ENCODE measurements around the gene AQP12A.
"Not testable (repeated sequence)": the region's sequence is repeated elsewhere in the genome, so short reads cannot be mapped to it uniquely, and the experiment has no call there.

AQP12A gene

DNA sequence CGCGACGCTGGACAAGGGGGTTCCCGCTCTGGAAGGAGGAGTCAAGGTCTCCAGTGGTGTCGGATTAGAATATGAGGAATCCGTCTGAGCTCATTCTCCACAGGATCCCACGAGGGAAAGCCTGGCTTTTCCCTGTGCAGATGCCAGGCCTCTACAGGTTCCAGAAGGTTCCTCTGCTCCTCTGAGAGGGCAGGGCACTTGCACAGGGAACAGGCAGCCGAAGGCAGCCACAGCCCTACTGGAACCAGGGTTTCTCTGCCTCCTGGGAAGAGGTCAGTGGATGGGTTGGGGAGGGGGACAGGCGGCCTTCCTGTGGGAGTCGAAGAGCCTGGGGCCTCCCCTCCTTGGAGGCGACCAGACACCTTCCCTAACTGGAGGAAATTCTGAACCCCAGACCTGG, 1.7 kb upstream of the AQP12A start:
- no peak for DNase-seq

- not testable (repeated sequence) for DNase-seq
These were observed 1.1 kb upstream of the AQP12A start for GRCh38 chr2:240690421-240691074.

DNA sequence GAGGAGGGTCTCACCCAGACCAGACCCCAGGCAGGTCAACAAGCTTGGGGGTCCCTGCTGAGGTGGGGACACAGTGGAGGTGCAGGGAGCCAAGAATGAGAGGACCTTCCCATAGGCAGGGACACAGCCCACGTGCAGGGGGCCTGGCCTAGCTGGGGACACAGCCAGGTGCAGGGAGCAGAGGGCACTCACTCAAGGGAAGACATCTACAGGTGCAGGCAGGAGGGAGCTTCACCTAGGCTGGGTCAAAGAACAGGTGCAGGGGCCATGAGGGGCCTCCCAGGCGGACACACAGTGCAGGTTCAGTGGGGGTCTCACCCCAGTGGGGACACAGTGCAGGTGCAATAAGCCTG, 615 bp upstream of the AQP12A start:
- not testable (repeated sequence) for DNase-seq

GRCh38 chr2:240692583-240693561, 1.2 kb downstream of the AQP12A start:
- not testable (repeated sequence) for DNase-seq

- DNase-seq: not testable (repeated sequence)
These were observed 2.6 kb downstream of the AQP12A start for GRCh38 chr2:240694304-240694703.

GRCh38 chr2:240695593-240695992, 3.9 kb downstream of the AQP12A start:
- DNase-seq: not testable (repeated sequence)

- DNase-seq: not testable (repeated sequence)
These were observed 4.8 kb downstream of the AQP12A start for GRCh38 chr2:240696469-240696868.

- not testable (repeated sequence) for DNase-seq
These were observed 7.3 kb downstream of the AQP12A start for GRCh38 chr2:240698852-240699561.

DNA sequence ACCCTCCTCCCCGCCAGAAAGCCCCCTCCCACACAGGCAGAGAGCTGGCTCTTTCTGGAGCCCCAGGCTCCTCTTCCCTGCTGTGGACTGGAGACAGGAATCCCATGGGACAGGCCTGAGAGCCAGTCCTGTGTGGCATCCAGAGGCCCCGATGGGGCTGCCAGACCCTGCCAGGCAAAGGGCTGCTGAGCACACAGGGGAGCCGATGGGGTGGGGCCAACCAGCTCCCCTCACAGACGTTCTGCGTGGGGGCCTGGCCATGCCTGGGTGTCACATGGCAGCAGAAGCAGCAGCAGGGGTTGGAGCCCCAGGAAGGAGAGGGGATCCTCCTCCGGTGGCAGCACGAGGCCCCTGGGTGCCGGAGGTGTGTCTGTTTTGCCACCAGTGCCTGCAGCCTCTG, 8.2 kb downstream of the AQP12A start:
- DNase-seq: not testable (repeated sequence)

DNA sequence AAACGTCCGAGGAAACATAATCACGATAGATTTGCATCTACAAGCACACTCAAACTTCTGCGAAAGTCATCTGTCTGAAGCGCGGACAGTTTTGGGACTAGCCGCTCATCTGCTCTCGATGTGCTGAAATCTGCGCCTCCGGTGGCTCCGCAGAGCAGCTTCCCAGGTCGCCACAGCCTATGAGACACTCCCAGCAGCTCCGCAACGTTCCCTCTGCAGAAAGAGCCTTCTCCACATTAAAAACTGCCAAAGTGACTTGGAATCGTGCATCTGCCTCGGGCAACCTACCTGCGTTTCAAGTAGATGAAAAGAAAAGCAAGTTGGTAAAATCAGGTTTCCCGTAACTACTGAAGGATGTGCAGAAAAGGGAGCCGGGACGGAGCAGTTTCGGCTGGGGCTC, 8.9 kb downstream of the AQP12A start:
- DNase-seq: not testable (repeated sequence)

DNA sequence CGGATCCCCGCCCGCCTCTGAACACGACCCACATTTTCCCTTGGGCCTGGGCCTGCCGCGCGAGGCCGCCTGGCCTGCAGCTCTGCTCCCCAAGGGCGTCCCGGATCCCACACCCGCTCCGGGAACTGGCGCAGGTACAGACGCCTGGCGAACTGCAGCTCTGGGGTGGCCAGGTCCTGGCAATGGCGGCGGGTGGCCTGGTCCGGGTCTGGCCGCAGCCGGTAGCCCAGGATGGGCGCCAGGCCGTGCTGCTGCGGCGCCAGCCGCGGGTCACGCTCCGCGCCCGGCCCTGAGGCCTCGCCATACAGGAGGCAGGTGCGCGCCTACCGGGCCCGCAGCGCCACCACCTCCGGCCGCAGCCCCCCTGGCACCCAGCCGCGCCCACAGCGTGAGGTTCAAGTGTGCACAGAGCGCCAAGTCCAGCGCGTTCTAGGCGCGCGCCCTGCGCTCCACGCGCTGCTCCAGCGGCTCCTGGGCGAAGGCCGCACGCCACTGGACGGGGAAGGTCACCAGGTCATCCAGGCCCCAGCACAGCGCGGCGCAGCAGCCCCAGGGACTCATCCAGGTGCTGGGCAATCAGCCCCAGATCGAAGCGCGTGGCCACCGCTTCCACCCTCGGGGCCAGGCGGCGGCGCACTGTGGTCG, 9.5 kb downstream of the AQP12A start:
- no peak for DNase-seq

GRCh38 chr2:240701736-240702639, 10.3 kb downstream of the AQP12A start:
- no peak for DNase-seq

- DNase-seq: no peak
These were observed 11.0 kb downstream of the AQP12A start for GRCh38 chr2:240702640-240703011.

GRCh38 chr2:240703417-240704341, 12.0 kb downstream of the AQP12A start:
- no peak for DNase-seq

GRCh38 chr2:240704651-240705050, 13.0 kb downstream of the AQP12A start:
- DNase-seq: peak; percentile 51

DNA sequence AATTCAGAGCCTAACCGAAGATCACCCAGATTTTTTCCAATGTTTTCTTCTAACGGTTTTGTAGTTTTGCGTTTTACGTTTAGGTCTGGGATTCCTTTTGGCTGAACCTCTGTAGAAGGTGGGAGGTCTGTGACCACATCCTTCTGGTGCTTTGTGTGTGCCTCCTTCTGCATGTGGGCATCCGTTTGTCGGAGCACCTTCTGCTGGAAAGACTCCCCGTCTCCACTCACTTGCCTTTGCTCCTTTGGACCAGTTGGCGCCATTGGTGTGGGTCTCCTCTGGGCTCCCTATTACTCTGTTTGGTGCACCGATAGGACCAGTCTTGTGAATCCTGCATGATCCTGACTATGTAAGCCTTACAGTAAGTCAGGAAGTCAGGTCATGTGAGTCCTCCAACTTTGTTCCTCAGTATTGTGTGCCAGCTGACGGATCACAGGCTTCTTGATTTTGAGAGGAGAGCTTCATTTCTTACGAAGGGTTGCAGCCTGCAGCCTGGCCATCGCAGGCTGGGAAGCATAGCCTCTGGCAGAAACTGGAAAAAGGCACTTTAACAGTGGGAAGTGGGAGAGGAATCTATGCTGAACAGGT, 13.6 kb downstream of the AQP12A start:
- DNase-seq: peak; percentile 27

- DNase-seq: no peak
These were observed 15.5 kb downstream of the AQP12A start for GRCh38 chr2:240707043-240707756.

DNA sequence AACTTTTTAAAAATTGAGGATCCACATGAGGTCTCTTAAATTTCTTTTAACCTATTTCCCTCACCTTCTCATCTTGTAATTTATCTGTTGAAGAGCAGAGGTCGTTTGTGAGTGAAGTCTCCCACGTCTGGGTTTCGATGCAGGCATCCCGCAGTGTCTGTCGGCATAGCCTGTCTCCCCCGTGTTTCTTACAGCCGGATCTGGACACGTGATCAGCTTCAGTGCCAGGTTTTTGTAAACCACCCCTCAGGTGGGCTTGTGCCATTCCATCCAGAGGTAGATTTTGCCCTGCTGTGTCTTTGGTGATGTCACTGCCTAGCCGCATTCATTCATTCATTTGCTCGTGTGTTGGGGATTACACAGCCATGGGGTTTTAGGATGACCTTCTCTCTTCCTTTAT, 16.2 kb downstream of the AQP12A start:
- no peak for DNase-seq

DNA sequence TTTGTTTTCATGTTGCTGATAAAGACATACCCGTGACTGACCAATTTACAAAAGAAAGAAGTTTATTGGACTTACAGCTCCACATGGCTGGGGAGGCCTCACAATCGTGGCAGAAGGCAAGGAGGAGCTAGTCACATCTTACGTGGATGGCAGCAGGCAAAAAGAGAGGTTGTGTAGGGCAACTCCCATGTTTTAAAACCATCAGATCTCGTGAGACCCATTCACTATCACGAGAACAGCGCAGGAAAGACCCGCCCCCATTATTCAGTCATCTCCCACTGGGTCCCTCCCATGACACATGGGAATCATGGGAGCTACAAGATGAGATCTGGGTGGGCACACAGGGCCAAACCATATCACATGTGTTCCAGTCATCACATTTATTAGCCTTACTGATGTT, 16.8 kb downstream of the AQP12A start:
- no peak for DNase-seq

DNA sequence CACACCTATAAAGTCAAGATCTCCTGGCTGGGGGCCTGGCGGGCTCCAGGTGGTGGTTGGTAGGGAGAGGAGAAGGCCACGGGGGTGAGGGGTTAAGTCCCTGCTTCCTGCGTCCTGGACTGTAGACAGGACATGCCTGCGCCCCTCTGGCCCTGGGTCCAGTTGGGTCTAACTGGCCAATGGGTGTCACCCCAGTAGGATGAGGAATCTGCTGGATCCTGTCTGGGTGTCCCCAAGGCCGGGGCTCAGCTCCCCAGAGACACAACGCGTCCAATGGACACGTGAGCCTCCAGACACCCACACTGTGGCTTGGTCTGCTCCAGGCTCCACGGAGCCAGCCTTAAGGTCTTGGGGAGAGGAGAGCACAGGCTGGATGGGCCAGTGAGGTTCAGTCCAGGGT, 19.6 kb downstream of the AQP12A start:
- DNase-seq: no peak

All from stimulated activated CD4-positive, alpha-beta T cell treated with anti-CD3 and anti-CD28 coated beads, Interleukin-15, amount 100 ng/mL, for 24 hours (primary cell).